Kidney (tissue), 14 donors: ENCODE results near the gene TP63. TPM values are rescaled to one million over a fixed set of nuclear protein-coding genes. Genes with fewer than 3 reads are reported as not detected.

ENCODE experiments used
- DNase-seq, 5 donors: peaks; one replicate each; pipeline ENCODE4 v3.0.0-alpha.2; 2013 to 2020
- FAIRE-seq: peaks from 2 replicates; lab custom pipeline; 2012; peaks lifted over from hg19 to GRCh38; lab: Jason Lieb, UNC
- H3K27ac ChIP-seq, 2 donors: one replicate each; pipeline ENCODE4 v1.7.0; 2013; ENCODE audit warnings: low read depth in 2 of 2, low read length in 2 of 2, inconsistent platforms in 1 of 2
- H3K27me3 ChIP-seq: one replicate; pipeline ENCODE4 v1.7.1; 2013; ENCODE audit warnings: low read length, inconsistent platforms; ENCODE audit not compliant: control insufficient read depth, insufficient read depth
- H3K36me3 ChIP-seq, 3 donors: one replicate each; pipeline versions ENCODE4 v1.7.0 to v1.7.1; 2013; ENCODE audit warnings: low read length in 3 of 3, control low read depth in 1 of 3, inconsistent platforms in 1 of 3; ENCODE audit not compliant: insufficient read depth in 3 of 3, control insufficient read depth in 2 of 3
- H3K4me1 ChIP-seq, 3 donors: one replicate each; pipeline versions ENCODE4 v1.7.0 to v1.7.1; 2013; ENCODE audit warnings: low read length in 3 of 3, inconsistent platforms in 1 of 3, low read depth in 1 of 3; ENCODE audit not compliant: control insufficient read depth in 2 of 3, insufficient read depth in 2 of 3
- H3K4me3 ChIP-seq, 3 donors: one replicate each; pipeline versions ENCODE4 v1.7.0 to v1.8.1; 2013; ENCODE audit warnings: low read length in 3 of 3, control low read depth in 1 of 3, inconsistent platforms in 1 of 3
- H3K9ac ChIP-seq, 3 donors: one replicate each; pipeline versions ENCODE4 v1.7.0 to v1.7.1; 2013; ENCODE audit warnings: low read length in 3 of 3, control low read depth in 1 of 3, inconsistent platforms in 1 of 3
- H3K9me3 ChIP-seq, 3 donors: one replicate each; pipeline versions ENCODE4 v1.7.0 to v1.7.1; 2013; ENCODE audit warnings: low read length in 3 of 3, control low read depth in 1 of 3, inconsistent platforms in 1 of 3; ENCODE audit not compliant: control insufficient read depth in 2 of 3, insufficient read depth in 1 of 3
- CTCF ChIP-seq: IDR thresholded peaks from 3 replicates; pipeline ENCODE4 v1.5.1; 2012; ENCODE audit warnings: mild to moderate bottlenecking, moderate library complexity, borderline replicate concordance; ENCODE audit not compliant: insufficient read depth; ENCODE audit errors: extremely low read depth
- intact Hi-C: fragments of 100-400 bp; cut with DNase I; formaldehyde crosslinking; loops from one replicate; pipeline ENCODE4 v1.11.1; 2022
- microRNA-seq: library from miRNA; unstranded; fragments of <30 nt; microRNA quantifications from one replicate; pipeline ENCODE4 v1.2.0, GENCODE V29; 2020
- polyA plus RNA-seq: library from polyadenylated mRNA; stranded (reverse); fragments of 350-450 nt; fragmentation: Illumina TruSeq; extraction: RNeasy Lipid Tissue Mini Kit (QIAGEN cat#74804); gene quantifications from one replicate; pipeline ENCODE4 v1.2.3, GENCODE V29; 2014; ENCODE audit warnings: low read depth, low replicate concordance; ENCODE audit not compliant: insufficient read depth
- total RNA-seq: library from RNA; stranded (reverse); fragmentation: NEBNext Ultra II Directional; extraction: Animal tissue kit (Norgen Biotek cat#: 25700); gene quantifications from one replicate; pipeline ENCODE4 v1.2.1, GENCODE V29; 2021
- donor health status: control.
- donor health status: control.
- donor health status: control.
- donor health status: control.
- donor health status: control.
- donor health status: DM: yes; HTN: yes; CAD: no.
- donor health status: Normal renal cell carcinoma (clear cell type).

Gene TP63
- total and polyA plus RNA-seq, 2 donors from 2014 or later: 0.13 to 1.1 TPM

- Histone ChIP-seq H3K27ac (no peak overlapping the region), H3K9me3 (no peaks in the 10 kb centered on the region), H3K27me3 (no peaks in the 10 kb centered on the region), H3K36me3 (no peaks in the 10 kb centered on the region), H3K9ac (no peak overlapping the region), H3K4me1 (no peaks in the 10 kb centered on the region), H3K4me3 (no peak overlapping the region)
- FAIRE-seq: no peak
- no peak for DNase-seq
- no peak for TF ChIP-seq CTCF
- intact Hi-C loops: no loop called here
These were observed 314.9 kb downstream of the TP63 start for GRCh38 chr3:189945935-189946709.

Small RNA genes lying within 50 kb of the gene (microRNA-seq; reads per million reads assigned to microRNA genes)
- gene MIR944: not detected
